GM13976 (cell line): ENCODE measurements around the gene ASCL2.

ENCODE experiments used
- DNase-seq: peaks from one replicate; pipeline ENCODE4 v3.0.0; 2012; ENCODE audit warnings: low spot score
- in situ Hi-C: fragments of 300-500 bp; cut with MboI; formaldehyde crosslinking; loops from one replicate; pipeline ENCODE4 v1.12.0; 2022; ENCODE audit warnings: low sequenced_read_pairs, mixed read lengths, inconsistent platforms; ENCODE audit not compliant: unreplicated experiment
- TF ChIP-seq, protein P1 (sequence below): IDR thresholded peaks from 2 replicates; pipeline ENCODE4 v1.5.1; 2012; ENCODE audit warnings: borderline replicate concordance, mild to moderate bottlenecking; ENCODE audit not compliant: insufficient read depth; ENCODE audit errors: extremely low read depth, missing control alignments, control extremely low read depth

The ASCL2 gene

DNA sequence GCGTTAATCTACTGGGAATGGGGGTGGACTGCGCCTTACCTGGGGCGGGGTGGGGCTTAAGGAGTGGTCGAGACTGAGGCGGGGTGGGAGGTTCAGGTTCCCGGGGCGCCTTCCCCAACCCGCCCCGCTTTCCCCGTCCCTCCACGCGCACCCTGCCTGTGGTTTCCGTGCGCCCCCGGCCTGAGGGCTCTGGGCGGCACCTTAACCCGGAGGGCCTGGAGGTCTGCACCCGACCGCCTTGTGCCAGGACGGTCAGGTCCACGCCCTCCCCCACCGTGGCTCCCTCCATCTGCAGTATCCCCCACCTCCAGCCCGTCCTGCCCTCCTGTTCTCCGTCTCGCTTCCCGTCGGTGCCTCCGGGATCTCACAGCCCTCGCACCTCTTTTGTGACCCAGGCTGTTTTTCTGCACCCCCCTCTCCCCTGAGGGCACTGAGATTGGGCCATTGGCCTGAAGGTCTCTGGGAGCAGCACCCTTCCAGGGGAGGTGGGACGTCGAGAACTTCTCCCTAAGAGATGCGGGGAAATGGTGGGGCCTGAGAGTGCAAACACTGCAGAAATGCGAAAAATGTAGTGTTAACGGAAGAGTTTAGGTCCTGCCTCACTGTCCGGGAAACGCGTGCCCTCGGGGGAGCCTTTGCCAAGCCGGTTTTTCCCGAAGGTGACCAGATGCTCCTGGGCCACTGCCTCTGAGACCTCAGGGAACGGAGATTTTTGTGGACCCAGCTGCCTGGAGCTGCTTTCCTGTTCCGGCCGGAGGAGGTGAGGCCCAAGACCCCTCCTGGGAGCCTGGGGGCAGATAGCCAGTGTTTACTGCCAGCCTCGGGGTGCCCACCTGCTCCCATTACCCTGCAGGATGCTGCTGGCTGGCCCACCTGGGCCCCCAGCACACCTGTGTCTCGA, 1.2 kb upstream of the ASCL2 start:
- in situ Hi-C loops, result no loop called here
- TF ChIP-seq, protein P1, sequence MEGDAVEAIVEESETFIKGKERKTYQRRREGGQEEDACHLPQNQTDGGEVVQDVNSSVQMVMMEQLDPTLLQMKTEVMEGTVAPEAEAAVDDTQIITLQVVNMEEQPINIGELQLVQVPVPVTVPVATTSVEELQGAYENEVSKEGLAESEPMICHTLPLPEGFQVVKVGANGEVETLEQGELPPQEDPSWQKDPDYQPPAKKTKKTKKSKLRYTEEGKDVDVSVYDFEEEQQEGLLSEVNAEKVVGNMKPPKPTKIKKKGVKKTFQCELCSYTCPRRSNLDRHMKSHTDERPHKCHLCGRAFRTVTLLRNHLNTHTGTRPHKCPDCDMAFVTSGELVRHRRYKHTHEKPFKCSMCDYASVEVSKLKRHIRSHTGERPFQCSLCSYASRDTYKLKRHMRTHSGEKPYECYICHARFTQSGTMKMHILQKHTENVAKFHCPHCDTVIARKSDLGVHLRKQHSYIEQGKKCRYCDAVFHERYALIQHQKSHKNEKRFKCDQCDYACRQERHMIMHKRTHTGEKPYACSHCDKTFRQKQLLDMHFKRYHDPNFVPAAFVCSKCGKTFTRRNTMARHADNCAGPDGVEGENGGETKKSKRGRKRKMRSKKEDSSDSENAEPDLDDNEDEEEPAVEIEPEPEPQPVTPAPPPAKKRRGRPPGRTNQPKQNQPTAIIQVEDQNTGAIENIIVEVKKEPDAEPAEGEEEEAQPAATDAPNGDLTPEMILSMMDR, result no peak
- DNase-seq, result peak; percentile 29

DNA sequence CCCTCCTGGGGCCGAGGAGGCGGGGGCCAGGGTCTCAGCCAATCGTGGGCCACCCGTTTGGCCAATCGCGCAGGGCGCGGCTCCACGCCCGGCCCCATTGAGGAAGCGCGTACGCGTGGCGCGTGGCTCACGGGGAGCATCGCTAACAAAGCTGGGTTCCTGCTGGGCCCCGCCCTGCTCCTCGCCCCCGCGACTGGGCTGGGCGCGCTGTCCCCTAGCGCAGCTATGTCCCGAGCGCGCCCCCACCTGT, 614 bp upstream of the ASCL2 start:
- peak; percentile 27 for DNase-seq
- in situ Hi-C loops, result no loop called here
- TF ChIP-seq, protein P1, result no peak

DNA sequence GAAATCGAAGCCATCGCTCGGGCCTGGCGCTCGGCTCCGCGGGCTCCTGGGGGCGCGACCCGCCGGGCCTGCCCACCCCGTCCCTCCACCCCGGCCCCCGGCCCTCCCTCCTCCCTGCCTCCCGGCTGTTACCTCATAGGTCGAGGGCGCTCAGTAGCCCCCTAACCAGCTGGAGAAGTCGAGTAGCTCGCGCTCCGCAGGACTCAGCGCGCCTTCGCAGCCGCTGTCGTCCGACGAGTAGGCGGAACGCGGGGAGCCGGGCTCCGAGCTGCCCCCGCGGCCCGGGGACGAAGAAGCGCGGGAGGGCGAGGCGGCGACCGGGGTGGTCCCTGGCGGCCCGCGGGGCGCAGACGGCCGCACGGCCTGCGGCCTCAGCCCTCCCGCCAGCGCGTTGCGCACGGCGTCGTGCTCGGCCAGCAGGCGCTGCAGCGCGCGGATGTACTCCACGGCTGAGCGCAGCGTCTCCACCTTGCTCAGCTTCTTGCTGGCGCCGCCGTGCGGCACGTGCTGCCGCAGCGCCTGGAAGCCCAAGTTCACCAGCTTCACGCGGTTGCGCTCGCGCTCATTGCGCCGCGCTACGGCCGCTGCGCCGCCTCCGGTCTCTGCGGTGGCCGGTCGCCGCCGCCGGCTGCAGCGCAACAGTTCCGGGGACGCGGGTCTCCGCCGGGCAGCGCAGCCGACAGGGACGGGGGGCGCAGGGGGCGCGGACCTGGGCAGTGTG, 627 bp downstream of the ASCL2 start:
- TF ChIP-seq, protein P1, result no peak
- DNase-seq, result peak; percentile 32
- in situ Hi-C loops, result no loop called here

DNA sequence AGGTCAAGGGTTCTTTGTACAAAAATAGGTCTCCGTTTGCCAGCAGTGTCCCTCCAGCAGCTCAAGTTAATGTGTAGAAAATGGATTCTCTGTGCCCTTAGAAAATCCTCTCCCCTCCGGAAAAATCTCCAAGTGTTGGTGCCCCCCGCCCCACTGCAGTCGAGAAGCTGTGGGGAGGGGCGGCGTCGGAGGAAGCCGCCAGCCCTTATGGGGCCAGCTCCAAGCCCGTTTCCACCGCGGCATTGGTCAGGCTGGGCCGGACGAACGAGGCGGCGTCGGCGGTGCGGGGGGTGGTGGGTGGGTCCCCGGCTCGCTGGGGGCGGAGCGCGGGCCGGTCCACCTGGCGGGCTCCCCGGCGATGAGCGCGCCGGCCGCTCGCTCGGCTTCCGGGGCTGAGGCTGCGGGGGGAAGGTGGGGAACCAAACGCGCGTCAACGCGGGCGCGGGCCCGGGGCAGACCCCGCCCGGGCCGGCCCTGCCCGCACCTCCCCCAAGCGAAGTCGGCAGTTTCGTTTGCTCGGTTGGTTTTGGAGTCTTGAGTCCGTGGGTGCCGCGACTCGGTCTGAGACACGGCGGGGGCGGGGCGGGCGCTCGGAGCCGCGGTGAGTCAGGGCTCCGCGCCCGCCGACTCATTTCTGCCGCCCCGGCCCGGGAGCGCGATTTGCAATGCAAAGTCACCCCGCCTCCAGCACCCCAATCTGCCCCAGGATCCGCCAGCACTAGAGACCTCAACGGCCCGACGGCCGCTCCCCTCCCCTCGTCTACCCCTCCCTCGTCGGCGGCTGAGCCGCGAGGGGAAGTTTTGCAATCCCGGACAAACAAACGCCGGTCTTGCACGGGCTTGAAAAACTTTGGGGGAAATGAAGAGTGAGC, 1.4 kb downstream of the ASCL2 start:
- TF ChIP-seq, protein P1, result no peak
- in situ Hi-C loops, result no loop called here
- DNase-seq, result peak; percentile 70

DNA sequence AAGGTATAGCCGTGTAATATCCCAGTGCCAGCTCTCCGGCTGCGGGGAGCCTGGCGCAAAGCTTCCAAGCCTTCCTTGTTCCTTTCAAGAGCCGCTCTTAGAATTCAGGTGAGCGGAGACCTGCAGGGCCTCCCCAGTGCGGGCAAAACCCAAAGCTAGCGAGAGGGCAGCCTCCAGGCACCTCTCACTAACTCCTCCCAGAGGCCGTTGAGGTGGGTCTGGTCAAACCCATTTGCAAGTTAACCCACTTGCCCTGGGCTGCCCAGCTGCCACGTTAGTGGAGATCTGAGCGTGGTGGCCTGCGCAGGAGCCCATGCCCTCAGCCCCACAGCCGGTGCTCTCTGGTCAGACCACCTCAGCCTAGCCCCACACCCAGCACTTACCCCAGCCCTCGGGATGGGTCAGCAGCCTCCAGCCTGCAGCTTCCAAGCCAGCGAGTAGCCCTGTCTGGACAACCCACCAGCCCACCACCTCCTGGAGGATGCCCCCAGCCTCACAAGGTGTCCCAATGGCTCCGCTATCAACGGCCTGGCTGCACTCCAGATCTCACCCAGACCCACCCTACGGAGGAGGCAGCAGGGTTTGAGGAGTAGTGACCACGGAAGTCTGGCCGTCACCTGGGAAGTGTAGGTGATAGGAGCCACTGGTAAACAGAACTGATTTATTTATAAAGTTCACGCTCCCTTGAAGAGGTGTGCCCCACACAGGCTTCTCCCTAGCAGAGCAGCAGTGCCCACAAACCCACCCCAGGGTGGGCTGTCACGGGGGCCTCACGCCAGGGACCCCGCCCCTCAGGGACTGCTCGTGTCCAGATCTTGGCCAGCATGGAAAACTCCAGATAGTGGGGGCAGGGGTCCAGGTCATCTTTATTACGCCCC, 2.3 kb downstream of the ASCL2 start:
- no peak for DNase-seq
- TF ChIP-seq, protein P1, result no peak
- in situ Hi-C loops, result no loop called here

DNA sequence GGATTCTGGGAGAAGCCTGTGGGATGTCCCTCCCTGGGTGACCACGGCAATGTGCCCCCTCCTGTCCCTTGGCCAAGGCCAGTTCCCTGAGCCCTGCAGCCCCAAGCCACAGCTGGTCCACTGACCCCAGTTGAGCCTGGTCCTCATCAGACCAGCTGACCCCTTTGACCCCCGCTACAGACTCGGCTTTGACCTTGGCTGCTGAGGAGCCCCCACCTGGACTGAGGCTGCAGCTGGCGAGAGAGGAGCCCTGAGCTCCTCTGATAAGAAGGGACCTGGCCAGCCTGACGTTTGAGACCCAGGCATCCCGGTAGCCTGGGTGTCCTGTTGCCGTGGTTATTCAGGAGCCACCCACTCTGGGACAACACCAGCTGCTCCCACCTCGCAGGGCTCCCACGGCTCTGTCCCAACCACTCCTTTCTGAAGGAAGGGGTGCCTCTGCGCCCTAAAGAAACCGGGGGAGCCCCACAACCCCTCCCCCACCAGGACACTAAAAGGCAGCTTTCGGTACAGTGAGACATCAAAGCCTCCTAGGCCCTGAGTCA, 3.0 kb downstream of the ASCL2 start:
- no peak for DNase-seq
- in situ Hi-C loops, result no loop called here
- TF ChIP-seq, protein P1, result no peak
